Fibroblast of the conjunctiva (primary cell): Measurements from ENCODE around the gene ANGPTL4.
"Not testable (repeated sequence)": the region's sequence is repeated elsewhere in the genome, so short reads cannot be mapped to it uniquely, and the experiment has no call there.

Experiments used
- DNase-seq: peaks from one replicate; pipeline ENCODE4 v3.0.0-alpha.2; 2010; ENCODE audit warnings: low read depth

Gene ANGPTL4

DNA sequence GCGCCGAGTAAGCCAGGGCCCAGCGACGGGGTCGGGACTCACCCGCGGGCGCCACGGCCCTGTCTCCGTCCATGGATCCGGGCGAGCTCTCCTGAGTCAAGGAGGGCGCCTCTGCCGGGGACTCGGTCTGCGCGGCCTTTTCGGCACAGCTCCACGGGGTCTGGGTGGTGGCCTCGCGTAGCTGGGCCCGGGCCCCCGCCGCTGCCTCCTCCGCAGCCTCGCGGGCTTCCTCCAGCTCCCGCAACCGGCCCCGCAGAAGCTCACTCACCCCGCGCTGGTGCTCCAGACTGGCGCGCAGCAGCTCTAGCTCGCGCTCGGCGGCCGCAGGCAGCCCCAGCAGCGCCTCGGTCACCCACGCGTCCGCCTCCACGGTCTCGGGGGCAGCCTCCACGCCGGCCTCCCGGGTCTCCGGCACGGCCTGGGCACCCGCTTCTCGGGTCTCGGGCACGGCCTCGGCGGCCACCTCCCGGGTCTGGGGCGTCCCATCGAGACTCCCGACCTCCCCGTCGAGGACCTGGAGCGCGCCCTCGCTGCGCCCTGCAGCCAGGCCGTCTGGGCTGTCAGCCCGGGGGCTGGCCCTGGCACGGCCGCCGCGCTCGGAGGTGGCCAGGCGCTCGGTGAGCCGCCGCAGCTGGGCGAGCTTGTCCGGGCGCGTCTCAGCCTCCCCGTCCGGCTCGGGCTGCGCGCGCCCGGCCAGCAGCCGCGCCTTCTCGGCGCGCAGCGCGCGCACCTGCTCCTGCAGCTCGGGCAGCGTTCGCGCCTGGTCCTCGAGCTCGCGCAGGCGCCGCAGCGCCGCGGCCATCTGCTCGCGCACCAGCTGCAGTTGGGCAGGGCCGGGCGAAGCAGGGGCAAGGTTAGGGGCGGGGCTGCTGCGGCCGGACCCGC, 29.3 kb upstream of the ANGPTL4 start:
- no peak for DNase-seq

DNA sequence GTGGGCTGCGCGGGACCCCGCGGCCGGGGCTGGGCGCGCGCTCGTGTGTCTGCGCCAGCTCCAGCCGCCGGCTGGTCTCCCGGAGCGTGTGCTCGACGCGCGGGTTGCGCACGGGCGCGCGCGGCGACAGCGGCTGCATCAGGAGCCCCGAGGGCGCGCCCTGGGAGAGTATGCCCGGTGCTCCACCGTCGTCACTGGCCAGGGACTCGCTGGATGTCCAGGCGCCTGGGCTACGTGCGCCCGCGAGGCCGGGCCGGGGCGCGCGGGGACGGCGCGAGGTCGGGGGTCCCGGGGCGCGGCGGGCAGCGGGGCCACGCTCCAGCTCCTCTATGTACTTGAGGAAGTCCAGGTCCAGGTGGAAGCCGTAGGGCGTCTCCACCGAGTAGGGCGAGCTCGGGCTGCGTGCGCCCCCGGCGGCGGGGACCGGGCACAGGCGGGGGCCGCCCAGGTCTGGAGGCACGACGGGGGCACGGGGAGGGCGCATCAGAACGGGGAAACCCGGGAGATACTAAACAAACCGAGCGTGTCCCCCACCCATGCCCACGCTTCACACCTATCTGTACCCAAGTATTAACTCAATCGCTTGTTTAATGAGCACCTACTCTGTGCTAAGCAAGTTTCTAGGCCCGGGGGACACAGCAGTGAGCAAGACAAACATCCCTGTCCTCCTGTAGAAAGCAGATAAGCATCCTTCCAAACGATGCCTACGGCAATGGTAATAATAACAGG, 28.4 kb upstream of the ANGPTL4 start:
- DNase-seq: no peak

DNA sequence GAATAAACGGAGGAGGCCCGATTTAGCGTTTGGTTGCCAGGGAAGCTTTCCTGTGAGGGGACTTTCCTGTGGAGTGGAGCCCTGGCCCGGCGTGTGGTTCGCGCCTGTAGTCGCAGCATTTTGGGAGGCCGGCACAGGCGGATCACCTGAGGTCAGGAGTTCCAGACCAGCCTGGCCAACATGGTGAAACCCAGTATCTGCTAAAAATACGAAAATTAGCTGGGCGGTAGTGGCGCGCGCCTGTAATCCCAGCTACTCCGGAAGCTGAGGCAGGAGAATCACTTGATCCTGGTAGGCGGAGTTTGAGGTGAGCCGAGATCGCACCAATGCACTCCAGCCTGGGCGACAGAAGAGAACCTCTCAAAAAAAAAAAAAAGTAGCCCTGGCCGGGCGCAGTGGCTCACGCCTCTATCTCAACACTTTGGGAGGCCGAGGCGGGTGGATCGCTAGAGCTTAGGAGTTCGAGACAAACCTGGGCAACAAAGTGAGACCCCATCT, 27.8 kb upstream of the ANGPTL4 start:
- DNase-seq: no peak

DNA sequence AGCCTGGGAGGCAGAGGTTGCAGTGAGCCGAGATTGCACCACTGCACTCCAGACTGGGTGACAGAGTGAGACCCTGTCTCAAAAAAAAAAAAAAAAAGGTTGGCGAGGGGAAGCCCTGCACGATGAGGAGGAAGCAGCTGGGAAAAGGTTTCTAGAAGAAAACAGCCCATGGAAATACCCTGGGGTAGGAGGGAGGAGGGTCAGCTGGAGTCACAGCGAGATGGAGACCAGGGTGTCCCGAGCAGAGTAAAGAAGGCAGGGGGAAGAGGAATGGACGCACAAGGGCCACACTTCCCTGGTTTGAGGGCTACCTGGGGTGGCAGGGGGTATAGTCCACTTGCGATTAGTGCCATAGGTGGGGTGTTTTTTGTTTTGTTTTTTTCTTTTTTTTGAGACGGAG, 27.3 kb upstream of the ANGPTL4 start:
- DNase-seq: no peak

DNA sequence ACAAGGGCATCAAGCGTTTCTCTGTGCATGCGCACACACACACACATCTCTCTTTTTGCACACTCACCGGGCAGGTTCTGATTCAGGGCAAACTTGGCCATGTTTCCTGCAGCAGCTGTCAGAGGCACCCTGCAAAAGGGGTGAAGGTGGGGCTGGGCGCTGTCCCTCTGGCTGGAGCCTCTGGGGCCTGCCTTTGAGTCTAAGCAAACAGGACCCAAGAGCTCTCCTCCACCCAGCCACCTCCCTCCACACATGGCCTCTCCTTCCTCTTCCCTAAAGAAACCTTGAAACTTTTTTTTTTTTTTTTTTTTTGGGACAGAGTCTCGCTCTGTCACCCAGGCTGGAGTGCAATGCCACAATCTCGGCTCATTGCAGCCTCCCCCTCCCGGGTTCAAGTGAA, 26.2 kb upstream of the ANGPTL4 start:
- no peak for DNase-seq

DNA sequence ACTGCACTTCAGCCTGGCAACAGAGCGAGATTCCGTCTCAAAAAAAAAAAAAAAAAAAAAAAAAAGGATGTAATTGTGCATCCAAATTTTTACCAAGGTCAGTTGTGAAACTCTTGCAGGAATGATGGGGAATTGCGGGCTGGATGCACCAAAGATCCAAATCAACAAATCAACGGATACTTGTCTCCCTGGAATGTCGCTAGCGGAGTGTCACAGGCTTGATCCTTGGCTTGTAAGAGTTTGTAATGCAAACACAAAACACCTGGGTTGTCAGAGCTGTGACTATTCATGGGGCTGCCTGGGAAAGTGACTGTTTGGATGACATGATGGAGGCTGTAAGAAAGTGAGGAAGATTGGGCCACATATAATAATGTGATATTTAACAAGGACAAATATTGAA, 25.1 kb upstream of the ANGPTL4 start:
- DNase-seq: no peak

DNA sequence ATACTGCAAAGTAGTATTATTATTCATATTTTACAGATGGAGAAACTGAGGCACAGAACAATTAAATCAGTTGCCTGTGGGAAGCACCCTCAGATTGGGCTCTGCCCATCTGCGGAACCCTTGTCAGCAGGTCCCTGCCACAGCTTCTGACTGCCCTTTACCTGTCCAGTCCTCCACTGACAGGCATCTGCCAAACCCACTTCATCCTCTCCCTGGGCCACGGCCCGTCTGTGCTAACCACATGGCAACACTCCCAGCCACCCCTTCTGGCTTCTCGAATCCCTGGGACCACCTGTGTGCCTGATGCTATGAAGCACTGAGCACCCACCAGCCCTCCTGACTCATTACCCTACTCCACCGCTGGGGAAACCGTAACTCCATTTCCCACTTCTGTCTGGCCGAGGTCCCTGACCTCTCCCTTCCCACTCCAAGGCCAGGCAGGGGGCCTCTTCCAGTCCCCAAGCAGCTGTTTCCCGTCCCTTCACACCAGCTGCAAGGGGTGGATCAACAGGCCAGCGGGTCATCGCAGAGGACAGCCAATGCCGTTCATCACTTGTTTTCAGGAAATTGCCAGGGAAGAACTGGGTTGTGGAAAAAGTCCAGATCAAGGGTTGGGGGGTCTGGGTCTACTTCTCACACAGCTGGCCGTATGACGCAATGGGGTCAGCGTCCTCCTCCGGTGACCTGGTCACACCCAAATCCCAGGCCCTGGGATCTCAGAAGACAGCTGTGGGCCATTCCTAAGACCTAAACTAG, 23.4 kb upstream of the ANGPTL4 start:
- DNase-seq: no peak

DNA sequence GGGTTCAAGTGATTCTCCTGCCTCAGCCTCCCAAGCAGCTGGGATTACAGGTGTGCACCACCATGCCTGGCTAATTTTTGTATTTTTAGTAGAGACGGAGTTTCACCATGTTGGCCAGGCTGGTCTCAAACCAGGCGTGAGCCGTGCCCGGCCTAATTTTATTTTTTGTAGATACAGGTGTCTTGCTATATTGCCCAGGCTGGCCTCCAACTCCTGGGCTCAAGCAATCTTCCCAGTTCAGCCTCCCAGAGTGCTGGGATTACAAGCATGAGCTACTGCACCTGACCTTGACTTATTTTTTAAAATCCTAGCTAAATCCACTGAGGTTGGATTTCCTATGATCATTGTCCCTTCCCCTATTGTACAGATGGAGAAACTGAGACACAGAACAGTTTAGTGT, 22.5 kb upstream of the ANGPTL4 start:
- DNase-seq: not testable (repeated sequence)

DNA sequence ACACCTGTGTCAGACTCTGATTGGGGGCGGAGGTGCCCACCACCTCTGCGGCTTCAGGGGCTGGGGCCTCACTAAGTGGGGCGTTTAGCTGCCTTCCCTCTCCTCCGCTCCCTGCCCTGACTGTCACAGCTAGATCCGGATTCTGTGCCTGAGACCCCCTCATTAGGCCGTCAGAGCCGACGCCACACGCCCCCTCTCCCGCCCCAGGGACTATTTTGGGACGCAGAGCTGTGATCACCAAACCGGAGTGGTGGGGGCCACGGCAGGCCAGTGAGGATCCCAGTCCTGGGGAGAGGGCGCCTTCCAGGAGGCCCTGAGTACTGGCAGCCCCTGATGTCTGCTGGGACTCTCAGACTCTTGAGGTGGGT, 21.7 kb upstream of the ANGPTL4 start:
- DNase-seq: no peak

DNA sequence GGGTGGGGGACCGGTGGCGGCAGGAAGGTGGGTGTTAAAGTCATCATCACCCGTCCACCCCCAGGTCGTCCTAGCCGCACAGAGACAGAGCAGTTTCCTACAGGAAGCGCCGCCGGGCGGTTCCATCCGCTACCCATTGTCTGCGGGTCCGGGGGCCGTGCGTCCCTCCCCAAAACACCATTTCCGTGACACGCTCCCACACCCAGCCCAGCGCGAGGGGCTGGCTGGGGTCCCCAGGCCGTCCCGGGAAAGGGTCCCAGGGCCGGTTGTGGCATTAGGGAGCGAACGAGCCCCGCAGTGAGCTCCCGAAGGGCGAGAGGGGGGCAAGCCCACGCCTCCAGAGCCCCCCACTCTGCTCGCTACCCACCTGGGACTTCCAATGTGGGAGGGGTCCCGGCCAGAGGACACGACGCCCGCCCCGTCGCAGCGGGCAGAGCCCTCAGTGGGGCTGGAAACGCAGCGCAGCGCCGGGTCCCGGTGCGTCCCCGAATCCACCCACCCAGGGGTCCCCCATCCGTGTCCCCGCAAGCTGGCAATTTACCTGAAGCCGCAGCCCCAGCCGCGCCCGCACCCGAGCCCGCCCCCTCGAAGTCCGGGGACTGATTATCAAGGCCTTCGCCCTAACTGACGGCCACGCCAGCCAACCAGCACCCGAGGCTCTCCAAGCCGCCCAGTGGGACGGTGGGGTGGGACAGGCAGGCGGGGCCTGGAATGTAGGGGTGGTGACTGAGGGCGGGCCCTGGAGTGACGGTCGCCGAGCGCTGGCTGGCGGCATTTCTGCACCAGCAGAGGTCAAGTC, 21.1 kb upstream of the ANGPTL4 start, which contains the start of gene KANK3:
TSS of gene KANK3 (minus strand) at position 579 of the 799 bp plus-strand sequence. CDS start 5,434 bp downstream, outside the sequence.
- peak; percentile 83 for DNase-seq

DNA sequence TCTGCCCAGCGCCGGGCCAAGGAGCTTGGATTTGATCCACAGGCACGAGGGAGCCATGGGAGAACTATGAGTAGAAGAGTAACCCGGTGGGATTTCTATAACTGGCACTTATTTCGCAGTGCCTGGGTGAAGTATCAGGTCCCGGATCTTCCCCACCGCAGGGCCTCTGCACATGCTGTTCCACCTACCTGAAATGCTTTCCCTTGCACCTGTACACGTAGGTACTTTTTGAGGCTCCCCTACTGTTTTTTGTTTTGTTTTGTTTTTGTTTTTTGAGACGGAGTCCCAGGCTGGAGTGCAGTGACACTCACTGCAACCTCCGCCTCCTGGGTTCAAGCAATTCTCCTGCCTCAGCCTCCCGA, 20.5 kb upstream of the ANGPTL4 start:
- DNase-seq: no peak

DNA sequence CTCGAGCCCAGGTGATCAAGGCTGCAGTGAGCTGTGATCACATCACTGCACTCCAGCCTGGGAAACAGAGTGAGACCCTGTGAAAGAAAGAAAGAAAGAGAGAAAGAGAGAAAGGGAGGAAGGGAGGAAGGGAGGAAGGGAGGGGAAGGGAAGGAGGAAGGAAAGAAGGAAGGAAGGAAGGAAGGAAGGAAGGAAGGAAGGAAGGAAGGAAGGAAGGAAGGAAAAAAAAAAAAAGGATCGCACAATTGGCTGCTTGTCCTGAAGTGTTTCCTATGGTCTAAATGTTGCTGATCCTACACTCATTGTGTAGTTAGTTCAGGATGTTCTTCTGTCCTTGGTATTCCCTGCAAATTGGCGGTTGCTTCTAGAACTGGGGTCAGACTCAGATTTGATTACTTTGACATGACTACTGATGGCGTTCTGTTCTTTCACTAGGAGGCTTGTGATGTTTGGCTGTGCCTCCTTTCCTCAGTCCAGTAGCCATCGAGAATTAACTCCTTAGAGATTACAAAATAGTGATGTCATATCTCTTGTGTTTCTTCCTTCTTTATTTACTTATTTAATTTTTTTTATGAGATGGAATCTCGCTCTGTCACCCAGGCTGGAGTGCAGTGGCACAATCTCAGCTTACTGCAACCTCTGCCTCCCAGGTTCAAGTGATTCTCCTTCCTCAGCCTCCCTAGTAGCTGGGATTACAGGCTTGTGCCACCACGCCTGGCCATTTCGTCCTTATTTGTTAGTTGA, 14.2 kb upstream of the ANGPTL4 start:
- not testable (repeated sequence) for DNase-seq

DNA sequence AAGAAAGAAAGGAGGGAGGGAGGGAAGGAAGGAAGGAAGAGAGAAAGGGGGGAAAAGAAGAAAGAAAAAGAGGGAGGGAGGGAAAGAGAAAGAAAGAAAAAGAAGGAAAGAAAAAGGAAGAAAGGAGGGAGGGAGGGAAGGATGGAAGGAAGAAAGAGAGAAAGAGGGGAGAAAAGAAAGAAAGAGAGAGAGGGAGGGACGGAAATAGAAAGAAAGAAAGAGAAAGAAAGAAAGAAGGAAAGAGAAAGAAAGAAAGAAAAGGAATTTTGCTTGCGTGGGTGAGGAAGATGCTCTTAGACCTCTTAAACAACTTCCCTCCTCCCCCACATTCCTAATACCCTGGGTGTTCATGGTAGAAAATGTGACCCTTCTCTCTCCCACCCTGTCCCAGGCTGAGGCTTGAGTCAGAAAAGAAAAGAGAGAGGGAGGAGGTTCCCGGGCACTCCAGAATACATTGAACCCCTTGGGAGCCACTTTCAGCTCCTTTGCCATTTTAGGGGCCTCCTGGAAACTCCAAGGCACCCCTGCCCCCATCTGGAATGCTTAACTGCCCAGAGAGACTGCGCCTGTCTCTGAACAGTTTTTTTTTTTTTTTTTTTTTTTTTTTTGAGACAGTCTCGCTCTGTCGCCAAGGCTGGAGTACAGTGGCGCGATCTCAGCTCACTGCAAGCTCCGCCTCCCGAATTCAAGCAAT, 11.7 kb upstream of the ANGPTL4 start:
- no peak for DNase-seq

DNA sequence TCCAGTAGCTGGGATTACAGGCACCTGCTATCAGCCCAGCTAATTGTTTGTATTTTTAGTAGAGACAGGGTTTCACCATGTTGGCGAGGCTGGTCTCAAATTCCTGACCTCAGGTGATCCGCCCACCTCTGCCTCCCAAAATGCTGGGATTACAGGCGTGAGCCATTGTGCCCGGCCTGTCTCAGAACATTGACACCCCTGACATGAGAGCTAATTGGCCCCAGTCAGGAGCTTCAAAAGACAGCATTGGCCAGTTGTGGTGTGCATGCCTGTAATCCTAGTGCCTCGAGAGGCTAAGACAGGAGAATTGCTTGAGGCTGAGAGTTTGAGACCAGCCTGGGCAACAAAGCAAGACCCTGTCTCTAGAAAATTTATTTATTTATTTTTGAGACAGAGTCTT, 11.1 kb upstream of the ANGPTL4 start:
- not testable (repeated sequence) for DNase-seq

DNA sequence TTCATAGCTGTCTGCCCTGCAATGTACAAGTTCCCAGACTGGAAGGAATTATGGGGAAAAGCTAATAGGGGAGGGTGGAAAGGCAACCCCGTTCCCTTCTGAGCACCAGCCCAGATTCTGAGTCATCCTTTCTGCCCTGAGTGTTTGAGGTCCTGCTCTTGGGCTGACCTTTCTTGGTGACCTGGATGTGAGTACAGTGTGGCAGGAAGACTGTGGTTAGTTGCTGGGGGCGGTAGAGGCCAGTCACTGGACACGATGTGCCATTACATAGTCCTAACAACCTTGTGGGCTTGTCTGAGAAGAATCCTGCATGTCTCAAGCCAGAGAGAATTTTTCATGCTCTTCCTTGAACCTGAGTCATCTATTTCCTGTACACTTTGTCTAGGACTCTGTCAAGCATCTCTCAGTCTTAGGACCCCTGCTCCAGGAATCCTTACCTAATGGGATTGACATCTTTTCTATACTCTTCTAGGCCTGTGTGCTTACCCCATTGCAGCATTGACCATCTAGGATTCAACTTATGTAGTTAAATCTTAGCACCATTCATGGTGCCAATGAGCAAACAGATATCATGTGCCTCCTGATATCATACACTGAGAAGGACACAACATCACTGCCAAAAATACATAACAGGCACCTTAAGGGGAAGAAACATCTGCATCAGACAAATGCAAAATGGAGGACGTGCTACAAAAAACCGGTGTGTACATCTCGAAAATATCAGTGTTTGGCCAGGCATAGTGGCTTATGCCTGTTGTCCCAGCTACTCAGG, 8.1 kb upstream of the ANGPTL4 start:
- DNase-seq: peak; percentile 89

DNA sequence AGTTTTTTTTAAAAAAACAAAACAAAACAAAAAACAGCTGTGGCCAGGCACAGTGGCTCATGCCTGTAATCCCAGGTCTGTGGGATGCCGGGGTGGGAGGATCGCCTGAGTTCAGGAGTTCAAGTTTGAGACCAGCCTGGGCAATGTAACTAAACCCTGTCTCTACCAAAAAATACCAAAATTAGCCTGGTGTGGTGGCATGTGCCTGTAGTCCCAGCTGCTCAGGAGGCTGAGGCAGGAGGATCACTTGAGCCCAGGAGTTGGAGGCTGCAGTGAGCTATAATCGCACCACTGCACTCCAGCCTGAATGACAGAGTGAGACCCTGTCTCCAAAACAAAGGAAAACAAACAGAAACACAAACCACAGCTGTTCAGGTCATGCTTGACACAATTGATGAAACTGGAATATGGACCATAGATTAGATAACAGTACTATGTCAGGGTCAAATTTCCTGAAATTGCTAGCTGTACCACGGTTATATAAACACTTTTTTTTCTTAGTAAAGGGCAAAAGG, 6.9 kb upstream of the ANGPTL4 start:
- DNase-seq: no peak

DNA sequence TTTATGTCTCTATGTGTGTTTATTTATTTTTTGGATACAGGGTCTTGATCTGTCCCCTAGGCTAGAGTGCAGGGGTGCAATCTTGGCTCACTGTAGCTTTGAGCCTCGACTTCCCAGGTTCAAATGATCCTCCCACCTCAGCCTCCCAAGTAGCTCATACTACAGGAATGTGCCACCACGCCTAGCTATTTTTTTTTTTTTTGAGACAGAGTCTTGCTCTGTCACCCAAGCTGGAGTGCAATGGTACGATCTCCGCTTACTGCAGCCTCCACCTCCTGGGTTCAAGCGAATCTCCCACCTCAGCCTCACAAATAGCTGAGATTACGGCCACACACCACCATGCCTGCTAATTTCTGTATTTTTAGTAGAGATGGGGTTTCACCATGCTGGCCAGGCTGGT, 5.0 kb upstream of the ANGPTL4 start:
- no peak for DNase-seq

DNA sequence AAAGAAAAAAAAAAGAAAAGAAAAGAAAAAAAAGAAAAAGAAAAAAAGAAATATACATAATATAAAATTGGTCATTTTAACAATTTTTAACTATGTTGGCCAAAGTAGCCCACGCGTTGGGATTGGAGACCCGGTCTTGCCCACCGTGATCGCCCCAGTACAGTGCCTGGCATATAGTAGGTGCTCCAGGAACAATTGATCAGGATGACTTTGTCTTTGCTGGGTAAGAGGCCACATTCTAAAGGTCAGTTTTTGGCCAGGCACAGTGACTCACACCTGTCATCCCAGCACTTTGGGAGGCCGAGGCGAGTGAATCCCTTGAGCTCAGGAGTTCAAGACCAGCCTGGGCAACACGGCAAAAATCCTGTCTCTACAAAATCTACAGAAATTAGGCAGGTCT, 3.8 kb upstream of the ANGPTL4 start:
- DNase-seq: no peak
